Gastrocnemius medialis (tissue), 4 donors: ENCODE data around the gene RUFY2. TPM values are rescaled to one million over a fixed set of nuclear protein-coding genes. Genes with fewer than 3 reads are reported as not detected.

ENCODE experiments used
- ATAC-seq, 2 donors: fragments of 150-250 bp; one replicate each; pipeline ENCODE4 v1.9.1; 2016
- DNase-seq, 2 donors: peaks; one replicate each; pipeline ENCODE4 v3.0.0-alpha.2; 2019
- H3K27ac ChIP-seq, 4 donors: fragments of 200-600 bp; sonication (generic); 1 replicate in 1 of 4; 2 replicates in 3 of 4; pipeline ENCODE4 v1.5.1; 2016 to 2018; ENCODE audit warnings: mild to moderate bottlenecking in 2 of 4, moderate library complexity in 1 of 4
- H3K27me3 ChIP-seq, 3 donors: fragments of 200-600 bp; sonication (generic) in 2 of 3; 1 replicate in 1 of 3; 2 replicates in 2 of 3; pipeline versions ENCODE4 v1.5.1 to v1.6.0; 2016 to 2019; ENCODE audit warnings: mild to moderate bottlenecking in 1 of 3, moderate library complexity in 1 of 3
- H3K36me3 ChIP-seq, 2 donors: fragments of 200-600 bp; sonication (generic) in 1 of 2; one replicate each; pipeline ENCODE4 v1.5.1; 2017 to 2018
- H3K4me1 ChIP-seq, 2 donors: fragments of 200-600 bp; sonication (generic) in 1 of 2; one replicate each; pipeline ENCODE4 v1.5.1; 2016 to 2017; ENCODE audit warnings: mild to moderate bottlenecking in 2 of 2
- H3K4me3 ChIP-seq, 4 donors: fragments of 200-600 bp; sonication (generic) in 3 of 4; 1 replicate in 1 of 4; 2 replicates in 3 of 4; pipeline ENCODE4 v1.5.1; 2016 to 2019; ENCODE audit warnings: mild to moderate bottlenecking in 2 of 4
- H3K9me3 ChIP-seq, 3 donors: fragments of 200-600 bp; sonication (generic) in 2 of 3; 1 replicate in 1 of 3; 2 replicates in 2 of 3; pipeline ENCODE4 v1.5.1; 2016 to 2019
- POLR2A ChIP-seq, 2 donors: fragments of 450-650 bp; IDR thresholded peaks; one replicate each; pipeline ENCODE4 v1.6.1; 2017; ENCODE audit warnings: antibody characterized with exemption in 2 of 2, mild to moderate bottlenecking in 2 of 2, moderate library complexity in 2 of 2
- in situ Hi-C, 4 donors: fragments of 200-750 bp; cut with MboI; loops; one replicate each; pipeline versions ENCODE4 v1.15.0 to v1.8.0; 2017; ENCODE audit warnings: low sequenced_read_pairs in 4 of 4
- intact Hi-C: fragments of 100-400 bp; cut with DNase I; formaldehyde crosslinking; loops from one replicate; pipeline ENCODE4 v1.15.1; 2023; ENCODE audit warnings: low total_unique reads
- total RNA-seq, 4 donors: library from RNA; depleted of rRNA; stranded (reverse); fragments of >200 nt; gene quantifications; one replicate each; pipeline versions ENCODE4 v1.1.0 to v1.2.3, GENCODE V29; 2016
- TF ChIP-seq, protein P1 (sequence below), 5 experiments: fragments of 450-650 bp in 3 of 5; fragments of 200-600 bp in 2 of 5; sonication (generic) in 2 of 5; IDR thresholded peaks in 4 of 5; conservative IDR thresholded peaks in 1 of 5; 1 replicate in 4 of 5; 2 replicates in 1 of 5; pipeline ENCODE4 v1.5.1; 2016 to 2019; ENCODE audit warnings: antibody characterized with exemption in 5 of 5, mild to moderate bottlenecking in 3 of 5, moderate library complexity in 3 of 5

The RUFY2 gene
- total RNA-seq, 4 donors from 2014 or later: 8.9 to 15.7 (median 11.7) TPM

GRCh38 chr10:68364101-68364886, 42.8 kb downstream of the RUFY2 start:
- Histone ChIP-seq H3K4me1 (no peaks in the 10 kb centered on the region), H3K4me3 (no peak overlapping the region), H3K36me3 (peaks cover 0 to 36% of the 10 kb centered on the region in 2 donors), H3K27ac (no peak overlapping the region), H3K27me3 (no peaks in the 10 kb centered on the region), H3K9me3 (no peaks in the 10 kb centered on the region)
- no peak for TF ChIP-seq POLR2A (IDR thresholded peaks at IDR 0.05)
- TF ChIP-seq, protein P1, sequence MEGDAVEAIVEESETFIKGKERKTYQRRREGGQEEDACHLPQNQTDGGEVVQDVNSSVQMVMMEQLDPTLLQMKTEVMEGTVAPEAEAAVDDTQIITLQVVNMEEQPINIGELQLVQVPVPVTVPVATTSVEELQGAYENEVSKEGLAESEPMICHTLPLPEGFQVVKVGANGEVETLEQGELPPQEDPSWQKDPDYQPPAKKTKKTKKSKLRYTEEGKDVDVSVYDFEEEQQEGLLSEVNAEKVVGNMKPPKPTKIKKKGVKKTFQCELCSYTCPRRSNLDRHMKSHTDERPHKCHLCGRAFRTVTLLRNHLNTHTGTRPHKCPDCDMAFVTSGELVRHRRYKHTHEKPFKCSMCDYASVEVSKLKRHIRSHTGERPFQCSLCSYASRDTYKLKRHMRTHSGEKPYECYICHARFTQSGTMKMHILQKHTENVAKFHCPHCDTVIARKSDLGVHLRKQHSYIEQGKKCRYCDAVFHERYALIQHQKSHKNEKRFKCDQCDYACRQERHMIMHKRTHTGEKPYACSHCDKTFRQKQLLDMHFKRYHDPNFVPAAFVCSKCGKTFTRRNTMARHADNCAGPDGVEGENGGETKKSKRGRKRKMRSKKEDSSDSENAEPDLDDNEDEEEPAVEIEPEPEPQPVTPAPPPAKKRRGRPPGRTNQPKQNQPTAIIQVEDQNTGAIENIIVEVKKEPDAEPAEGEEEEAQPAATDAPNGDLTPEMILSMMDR (IDR thresholded peaks at IDR 0.05 in 4 of 5, conservative IDR thresholded peaks at IDR 0.05 in 1 of 5): no peak
- DNase-seq (no peak), ATAC-seq (no peak)
- in situ Hi-C loops (no loop called here), intact Hi-C loops (no loop called here)

DNA sequence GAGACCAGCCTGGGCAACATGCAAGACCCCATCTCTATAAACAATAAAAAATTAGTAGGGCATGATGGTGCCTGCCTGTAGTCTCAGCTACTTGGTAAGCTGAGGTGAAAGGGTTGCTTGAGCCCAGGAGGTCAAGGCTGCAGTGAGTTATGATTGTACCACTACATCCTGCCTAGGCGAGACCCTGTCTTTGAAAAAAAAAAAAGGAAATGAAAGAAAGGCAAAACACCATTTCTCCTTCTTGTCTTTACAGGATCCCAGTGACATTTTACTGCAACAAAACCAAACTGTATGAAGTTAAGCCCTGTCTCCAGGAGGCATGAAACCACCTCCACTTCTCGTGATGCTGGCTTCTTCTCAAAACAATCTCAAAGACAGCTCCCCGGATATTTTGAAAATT, 44.5 kb downstream of the RUFY2 start:
- no peaks in the 10 kb centered on the region for H3K4me1 ChIP-seq
- TF ChIP-seq, protein P1 (IDR thresholded peaks at IDR 0.05 in 4 of 5, conservative IDR thresholded peaks at IDR 0.05 in 1 of 5): no peak
- no peak for TF ChIP-seq POLR2A (IDR thresholded peaks at IDR 0.05)
- no peaks in the 10 kb centered on the region for H3K9me3 ChIP-seq
- H3K27ac ChIP-seq: no peak overlapping the region
- no peak for DNase-seq
- H3K36me3 ChIP-seq: peaks cover 0 to 48% of the 10 kb centered on the region in 2 donors
- no peak overlapping the region for H3K4me3 ChIP-seq
- intact Hi-C loops (no loop called here), in situ Hi-C loops (no loop called here)
- ATAC-seq: no peak
- no peaks in the 10 kb centered on the region for H3K27me3 ChIP-seq

- H3K9me3 ChIP-seq: no peaks in the 10 kb centered on the region
- no peaks in the 10 kb centered on the region for H3K4me1 ChIP-seq
- intact Hi-C loops: no loop called here
- DNase-seq: no peak
- no peak overlapping the region for H3K27ac ChIP-seq
- H3K27me3 ChIP-seq: no peaks in the 10 kb centered on the region
- in situ Hi-C loops: no loop called here
- TF ChIP-seq POLR2A (IDR thresholded peaks at IDR 0.05): no peak
- TF ChIP-seq, protein P1 (IDR thresholded peaks at IDR 0.05 in 4 of 5, conservative IDR thresholded peaks at IDR 0.05 in 1 of 5): no peak
- peaks cover 3 to 52% of the 10 kb centered on the region in 2 donors for H3K36me3 ChIP-seq
- no peak overlapping the region for H3K4me3 ChIP-seq
- no peak for ATAC-seq
Observed at GRCh38 chr10:68359189-68359588, 47.9 kb downstream of the RUFY2 start.

DNA sequence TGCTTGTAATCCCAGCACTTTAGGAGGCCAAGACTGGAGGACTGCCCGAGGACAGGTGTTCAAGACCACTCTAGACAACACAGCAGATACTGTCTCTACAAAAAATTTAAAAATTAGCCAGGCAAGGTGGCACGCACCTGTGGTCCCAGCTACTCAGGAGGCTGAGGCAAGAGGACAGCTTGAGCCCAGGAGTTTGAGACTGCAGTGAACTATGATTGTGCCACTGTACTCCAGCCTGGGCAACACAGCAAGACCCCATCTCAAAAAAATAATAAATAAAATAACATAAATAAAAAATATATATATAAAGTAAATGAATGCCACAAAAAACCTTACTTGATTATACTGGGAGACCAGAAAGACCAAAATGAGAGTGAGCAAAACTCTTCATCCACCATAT, 53.5 kb downstream of the RUFY2 start:
- Histone ChIP-seq H3K4me3 (no peak overlapping the region), H3K4me1 (no peaks in the 10 kb centered on the region), H3K9me3 (no peaks in the 10 kb centered on the region), H3K36me3 (peaks cover 6 to 60% of the 10 kb centered on the region in 2 donors), H3K27ac (no peak overlapping the region), H3K27me3 (no peaks in the 10 kb centered on the region)
- ATAC-seq: no peak
- DNase-seq: no peak
- TF ChIP-seq, protein P1 (IDR thresholded peaks at IDR 0.05 in 4 of 5, conservative IDR thresholded peaks at IDR 0.05 in 1 of 5): no peak
- TF ChIP-seq POLR2A (IDR thresholded peaks at IDR 0.05): no peak
- intact Hi-C loops (no loop called here), in situ Hi-C loops (no loop called here)
